ENCODE results near the gene TMEM52.

The TMEM52 gene

GRCh38 chr1:1960480-1961196 lies 41.6 kb upstream of the TMEM52 start:
- H2AFZ ChIP-seq (ENCODE audit: low read depth, low read length) = no peak overlapping the region
- no peaks in the 10 kb centered on the region for H3K79me2 ChIP-seq (ENCODE audit: low read length)
- H3K27me3 ChIP-seq (ENCODE audit: low read depth, low read length) = peaks cover 8% of the 10 kb centered on the region; the same call in 1 of the 2 replicates
- H4K20me1 ChIP-seq (ENCODE audit: insufficient read depth, low read length) = no peaks in the 10 kb centered on the region
- no peak overlapping the region for H3K4me3 ChIP-seq (ENCODE audit: low read length)
- no peaks in the 10 kb centered on the region for H3K36me3 ChIP-seq (replicated peaks; ENCODE audit: low read depth, low read length)
- H3K9ac ChIP-seq (ENCODE audit: low read length) = no peak overlapping the region
- no peaks in the 10 kb centered on the region for H3K4me1 ChIP-seq (ENCODE audit: low read length)
- H3K4me2 ChIP-seq (ENCODE audit: low read length) = no peak overlapping the region
- TF ChIP-seq EZH2phosphoT487 (IDR thresholded peaks at IDR 0.05; ENCODE audit: low read depth) = no peak
- TF ChIP-seq, protein P1, sequence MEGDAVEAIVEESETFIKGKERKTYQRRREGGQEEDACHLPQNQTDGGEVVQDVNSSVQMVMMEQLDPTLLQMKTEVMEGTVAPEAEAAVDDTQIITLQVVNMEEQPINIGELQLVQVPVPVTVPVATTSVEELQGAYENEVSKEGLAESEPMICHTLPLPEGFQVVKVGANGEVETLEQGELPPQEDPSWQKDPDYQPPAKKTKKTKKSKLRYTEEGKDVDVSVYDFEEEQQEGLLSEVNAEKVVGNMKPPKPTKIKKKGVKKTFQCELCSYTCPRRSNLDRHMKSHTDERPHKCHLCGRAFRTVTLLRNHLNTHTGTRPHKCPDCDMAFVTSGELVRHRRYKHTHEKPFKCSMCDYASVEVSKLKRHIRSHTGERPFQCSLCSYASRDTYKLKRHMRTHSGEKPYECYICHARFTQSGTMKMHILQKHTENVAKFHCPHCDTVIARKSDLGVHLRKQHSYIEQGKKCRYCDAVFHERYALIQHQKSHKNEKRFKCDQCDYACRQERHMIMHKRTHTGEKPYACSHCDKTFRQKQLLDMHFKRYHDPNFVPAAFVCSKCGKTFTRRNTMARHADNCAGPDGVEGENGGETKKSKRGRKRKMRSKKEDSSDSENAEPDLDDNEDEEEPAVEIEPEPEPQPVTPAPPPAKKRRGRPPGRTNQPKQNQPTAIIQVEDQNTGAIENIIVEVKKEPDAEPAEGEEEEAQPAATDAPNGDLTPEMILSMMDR (IDR thresholded peaks at IDR 0.05; ENCODE audit: low read depth, low read length) = no peak
- no peak overlapping the region for H3K27ac ChIP-seq (ENCODE audit: low read length)
- H3K9me3 ChIP-seq (ENCODE audit: insufficient read depth, low read length) = no peaks in the 10 kb centered on the region

- no peak overlapping the region for H2AFZ ChIP-seq (ENCODE audit: low read depth, low read length)
Measured at GRCh38 chr1:1959840-1960479, 40.9 kb upstream of the TMEM52 start.

GRCh38 chr1:1959459-1959839 lies 40.4 kb upstream of the TMEM52 start:
- TF ChIP-seq, protein P1 (IDR thresholded peaks at IDR 0.05; ENCODE audit: low read depth, low read length) = no peak
- TF ChIP-seq EZH2phosphoT487 (IDR thresholded peaks at IDR 0.05; ENCODE audit: low read depth) = no peak
- no peaks in the 10 kb centered on the region for H3K9me3 ChIP-seq (ENCODE audit: insufficient read depth, low read length)
- H3K36me3 ChIP-seq (replicated peaks; ENCODE audit: low read depth, low read length) = no peaks in the 10 kb centered on the region
- H3K4me3 ChIP-seq (ENCODE audit: low read length) = no peak overlapping the region
- H3K9ac ChIP-seq (ENCODE audit: low read length) = no peak overlapping the region
- H3K27ac ChIP-seq (ENCODE audit: low read length) = no peak overlapping the region
- peaks cover 8% of the 10 kb centered on the region; the same call in 1 of the 2 replicates for H3K27me3 ChIP-seq (ENCODE audit: low read depth, low read length)
- H3K79me2 ChIP-seq (ENCODE audit: low read length) = no peaks in the 10 kb centered on the region
- no peak overlapping the region for H2AFZ ChIP-seq (ENCODE audit: low read depth, low read length)
- H3K4me2 ChIP-seq (ENCODE audit: low read length) = peak overlapping the region; percentile 10; the same call in 1 of the 2 replicates
- H3K4me1 ChIP-seq (ENCODE audit: low read length) = no peaks in the 10 kb centered on the region
- H4K20me1 ChIP-seq (ENCODE audit: insufficient read depth, low read length) = no peaks in the 10 kb centered on the region

More at GRCh38 chr1:1959840-1960479, 40.9 kb upstream of the TMEM52 start:
- no peaks in the 10 kb centered on the region for H3K79me2 ChIP-seq (ENCODE audit: low read length)
- no peak overlapping the region for H3K27ac ChIP-seq (ENCODE audit: low read length)
- peak overlapping the region; percentile 10; the same call in 1 of the 2 replicates for H3K4me2 ChIP-seq (ENCODE audit: low read length)
- no peaks in the 10 kb centered on the region for H3K36me3 ChIP-seq (replicated peaks; ENCODE audit: low read depth, low read length)
- TF ChIP-seq EZH2phosphoT487 (IDR thresholded peaks at IDR 0.05; ENCODE audit: low read depth) = no peak
- TF ChIP-seq, protein P1 (IDR thresholded peaks at IDR 0.05; ENCODE audit: low read depth, low read length) = peak; percentile 82
- H3K4me3 ChIP-seq (ENCODE audit: low read length) = no peak overlapping the region
- no peaks in the 10 kb centered on the region for H4K20me1 ChIP-seq (ENCODE audit: insufficient read depth, low read length)
- no peaks in the 10 kb centered on the region for H3K4me1 ChIP-seq (ENCODE audit: low read length)
- no peak overlapping the region for H3K9ac ChIP-seq (ENCODE audit: low read length)
- H3K9me3 ChIP-seq (ENCODE audit: insufficient read depth, low read length) = no peaks in the 10 kb centered on the region
- H3K27me3 ChIP-seq (ENCODE audit: low read depth, low read length) = peaks cover 8% of the 10 kb centered on the region; the same call in 1 of the 2 replicates

DNA sequence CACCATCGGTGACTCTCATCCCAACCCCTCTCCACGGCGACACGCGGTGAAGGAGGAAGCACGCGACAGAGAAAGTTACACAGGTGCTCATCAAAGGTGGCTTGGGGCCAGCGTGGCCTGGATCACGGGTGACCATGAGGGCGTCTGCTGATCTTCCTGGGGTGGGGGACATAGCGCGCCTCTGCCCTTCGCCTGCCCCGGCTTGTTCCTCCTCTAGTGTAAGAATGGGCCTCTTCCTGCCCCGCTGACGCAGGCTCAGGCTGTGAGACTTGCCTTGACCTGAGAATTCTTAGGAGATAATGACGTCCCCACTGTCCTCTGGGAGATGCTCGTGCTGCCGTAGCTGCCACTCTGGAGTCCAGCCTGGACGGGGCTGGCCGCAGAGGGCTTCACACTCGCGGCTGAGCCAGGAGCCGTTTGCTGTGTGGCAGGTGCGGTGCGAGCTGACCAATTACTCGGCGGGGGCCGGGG lies 39.0 kb upstream of the TMEM52 start:
- no peaks in the 10 kb centered on the region for H3K36me3 ChIP-seq (replicated peaks; ENCODE audit: low read depth, low read length)
- H2AFZ ChIP-seq (ENCODE audit: low read depth, low read length) = no peak overlapping the region
- H3K9me3 ChIP-seq (ENCODE audit: insufficient read depth, low read length) = no peaks in the 10 kb centered on the region
- no peak overlapping the region for H3K4me2 ChIP-seq (ENCODE audit: low read length)
- H3K27ac ChIP-seq (ENCODE audit: low read length) = no peak overlapping the region
- peaks cover 8% of the 10 kb centered on the region; the same call in 1 of the 2 replicates for H3K27me3 ChIP-seq (ENCODE audit: low read depth, low read length)
- H3K79me2 ChIP-seq (ENCODE audit: low read length) = no peaks in the 10 kb centered on the region
- H3K9ac ChIP-seq (ENCODE audit: low read length) = no peak overlapping the region
- no peaks in the 10 kb centered on the region for H3K4me1 ChIP-seq (ENCODE audit: low read length)
- TF ChIP-seq EZH2phosphoT487 (IDR thresholded peaks at IDR 0.05; ENCODE audit: low read depth) = no peak
- TF ChIP-seq, protein P1 (IDR thresholded peaks at IDR 0.05; ENCODE audit: low read depth, low read length) = no peak
- no peak overlapping the region for H3K4me3 ChIP-seq (ENCODE audit: low read length)
- no peaks in the 10 kb centered on the region for H4K20me1 ChIP-seq (ENCODE audit: insufficient read depth, low read length)
